ENCODE data around the gene RNF220. TPM values are rescaled to one million over a fixed set of nuclear protein-coding genes. Genes with fewer than 3 reads are reported as not detected.
A peak's percentile ranks its signal among the peaks of the same experiment; 100 is the strongest.

The RNF220 gene
- total and polyA plus RNA-seq, 10 donors: 59.0 to 126 (median 71.7) TPM

DNA sequence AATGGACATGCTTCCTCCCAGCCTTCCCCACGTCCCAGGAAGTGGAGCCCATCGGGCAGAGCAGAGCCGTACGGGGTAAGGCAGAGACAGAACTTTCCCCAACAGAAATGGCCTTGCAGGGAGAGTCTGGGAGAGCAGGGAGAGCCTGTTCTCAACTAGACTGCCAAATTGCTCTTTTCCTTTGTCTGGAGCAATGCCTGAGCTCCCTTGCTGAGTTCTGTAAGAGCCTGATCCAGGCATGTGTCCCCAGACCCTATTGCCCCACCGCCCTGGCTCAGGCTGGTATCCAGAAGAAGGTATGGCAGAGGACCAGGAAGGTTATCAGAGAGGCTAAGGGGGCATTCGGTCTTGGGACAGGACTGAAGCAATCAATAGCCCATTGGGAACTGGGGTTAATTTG is 189.3 kb downstream of the RNF220 start:
- 78 to 89% (median 87%) methylated on average over 6 of the region's 6 CpGs for WGBS, 5 donors
- no peak overlapping the region for H3K4me3 ChIP-seq
- no peak overlapping the region for H3K27ac ChIP-seq
- intact Hi-C loops (cut with DNase I; ENCODE audit: low total_unique reads): no loop called here
- no peaks in the 10 kb centered on the region for H3K9me3 ChIP-seq
- H3K27me3 ChIP-seq (replicated peaks in 1 of 7): peaks cover 0 to 29% (median 0%) of the 10 kb centered on the region in 7 donors
- peak; percentile 55 for DNase-seq
- H3K36me3 ChIP-seq: no peaks in the 10 kb centered on the region
- H3K4me1 ChIP-seq: peaks cover 0 to 5% (median 4%) of the 10 kb centered on the region in 6 donors
- no peak for TF ChIP-seq POLR2AphosphoS5 (IDR thresholded peaks at IDR 0.05)
- TF ChIP-seq, protein P1, sequence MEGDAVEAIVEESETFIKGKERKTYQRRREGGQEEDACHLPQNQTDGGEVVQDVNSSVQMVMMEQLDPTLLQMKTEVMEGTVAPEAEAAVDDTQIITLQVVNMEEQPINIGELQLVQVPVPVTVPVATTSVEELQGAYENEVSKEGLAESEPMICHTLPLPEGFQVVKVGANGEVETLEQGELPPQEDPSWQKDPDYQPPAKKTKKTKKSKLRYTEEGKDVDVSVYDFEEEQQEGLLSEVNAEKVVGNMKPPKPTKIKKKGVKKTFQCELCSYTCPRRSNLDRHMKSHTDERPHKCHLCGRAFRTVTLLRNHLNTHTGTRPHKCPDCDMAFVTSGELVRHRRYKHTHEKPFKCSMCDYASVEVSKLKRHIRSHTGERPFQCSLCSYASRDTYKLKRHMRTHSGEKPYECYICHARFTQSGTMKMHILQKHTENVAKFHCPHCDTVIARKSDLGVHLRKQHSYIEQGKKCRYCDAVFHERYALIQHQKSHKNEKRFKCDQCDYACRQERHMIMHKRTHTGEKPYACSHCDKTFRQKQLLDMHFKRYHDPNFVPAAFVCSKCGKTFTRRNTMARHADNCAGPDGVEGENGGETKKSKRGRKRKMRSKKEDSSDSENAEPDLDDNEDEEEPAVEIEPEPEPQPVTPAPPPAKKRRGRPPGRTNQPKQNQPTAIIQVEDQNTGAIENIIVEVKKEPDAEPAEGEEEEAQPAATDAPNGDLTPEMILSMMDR (IDR thresholded peaks at IDR 0.05 in 8 of 11, conservative IDR thresholded peaks at IDR 0.05 in 3 of 11): no peak
- TF ChIP-seq POLR2A (IDR thresholded peaks at IDR 0.05): no peak

DNA sequence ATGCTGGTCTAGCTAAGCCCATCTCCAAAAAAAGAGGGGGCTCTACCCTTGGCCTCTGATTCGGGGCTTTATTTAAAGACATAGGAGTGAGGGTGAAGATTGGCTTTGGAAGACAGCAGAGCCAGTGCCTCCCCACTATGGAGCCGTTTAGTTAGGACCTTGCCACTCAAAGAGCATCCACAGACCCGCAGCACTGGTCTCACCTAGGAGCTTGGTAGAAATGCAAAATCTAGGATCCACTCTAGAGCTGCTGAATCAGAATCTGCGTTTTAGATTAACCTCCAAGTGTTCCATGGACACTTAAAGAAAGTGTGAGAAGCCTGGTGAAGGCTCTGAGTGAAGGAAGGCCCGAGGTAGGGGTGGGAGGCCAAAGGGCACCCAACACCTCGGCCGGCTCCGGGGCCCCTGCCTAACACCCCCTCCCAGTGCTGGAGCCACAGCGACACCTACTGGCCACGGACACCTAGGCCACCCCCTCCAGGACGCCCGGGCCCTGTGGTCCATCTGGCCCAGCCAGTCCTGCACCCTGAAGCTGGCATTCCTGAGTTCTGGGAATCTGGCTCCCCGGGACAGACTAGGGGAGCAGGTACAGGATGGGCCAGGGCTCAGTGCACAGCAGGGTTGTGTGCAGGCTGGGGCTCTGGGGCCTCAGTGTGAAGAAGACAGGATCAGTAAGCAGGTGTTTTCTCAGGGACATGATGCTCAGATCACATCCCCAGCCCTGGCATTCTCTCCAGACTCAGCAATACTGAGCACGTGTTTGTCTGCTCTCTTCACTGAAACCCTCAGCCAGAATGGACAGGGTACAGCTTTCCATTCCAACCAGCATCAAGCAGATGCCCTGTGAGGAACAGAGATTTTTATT is 190.0 kb downstream of the RNF220 start:
- no peak for TF ChIP-seq POLR2A (IDR thresholded peaks at IDR 0.05)
- peak in 1 of 3 donors; percentile 44 for TF ChIP-seq POLR2AphosphoS5 (IDR thresholded peaks at IDR 0.05)
- TF ChIP-seq, protein P1 (IDR thresholded peaks at IDR 0.05 in 8 of 11, conservative IDR thresholded peaks at IDR 0.05 in 3 of 11): peak; percentile 76 to 98 (median 95)
- Histone ChIP-seq H3K4me3 (no peak overlapping the region), H3K27me3 (replicated peaks in 1 of 7) (peaks cover 0 to 30% (median 0%) of the 10 kb centered on the region in 7 donors), H3K36me3 (no peaks in the 10 kb centered on the region), H3K27ac (no peak overlapping the region), H3K4me1 (peaks cover 0 to 5% (median 4%) of the 10 kb centered on the region in 6 donors), H3K9me3 (no peaks in the 10 kb centered on the region)
- 23 to 41% (median 25%) methylated on average over 6 to 14 of the region's 14 CpGs for WGBS, 5 donors
- DNase-seq: peak; percentile 94
- intact Hi-C loops (cut with DNase I; ENCODE audit: low total_unique reads): loop anchor here (5.0 kb wide), 1 partner anchor 218 kb away; no protein-coding TSS in a partner anchor

DNA sequence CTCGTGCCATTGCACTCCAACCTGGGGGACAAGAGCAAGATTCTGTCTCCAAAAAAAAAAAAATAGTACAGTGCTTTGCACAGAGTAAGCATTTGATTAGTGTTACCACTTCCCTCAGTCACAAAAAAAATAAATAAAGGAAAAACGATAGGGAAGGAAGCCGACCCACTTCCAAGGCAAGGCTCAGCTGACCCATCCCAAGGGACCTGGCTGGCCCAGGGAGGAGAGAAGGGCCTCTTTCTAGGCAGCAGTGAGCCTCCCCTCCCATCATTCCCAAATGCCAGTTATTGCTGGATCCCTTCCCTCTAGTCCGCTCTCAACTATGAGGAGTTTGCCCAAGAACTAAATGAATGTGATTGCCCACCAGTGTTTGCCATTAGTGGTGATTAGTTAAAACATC is 191.5 kb downstream of the RNF220 start:
- Histone ChIP-seq H3K27ac (no peak overlapping the region), H3K9me3 (no peaks in the 10 kb centered on the region), H3K27me3 (replicated peaks in 1 of 7) (peaks cover 0 to 36% (median 0%) of the 10 kb centered on the region in 7 donors), H3K4me3 (no peak overlapping the region), H3K36me3 (no peaks in the 10 kb centered on the region), H3K4me1 (peaks cover 0 to 5% (median 4%) of the 10 kb centered on the region in 6 donors)
- 58 to 87% (median 78%) methylated on average over 4 of the region's 4 CpGs for WGBS, 5 donors
- intact Hi-C loops (cut with DNase I; ENCODE audit: low total_unique reads): loop anchor here (5.0 kb wide), 1 partner anchor 219 kb away; no protein-coding TSS in a partner anchor
- no peak for TF ChIP-seq POLR2A (IDR thresholded peaks at IDR 0.05)
- TF ChIP-seq, protein P1 (IDR thresholded peaks at IDR 0.05 in 8 of 11, conservative IDR thresholded peaks at IDR 0.05 in 3 of 11): no peak
- TF ChIP-seq POLR2AphosphoS5 (IDR thresholded peaks at IDR 0.05): no peak
- no peak for DNase-seq

DNA sequence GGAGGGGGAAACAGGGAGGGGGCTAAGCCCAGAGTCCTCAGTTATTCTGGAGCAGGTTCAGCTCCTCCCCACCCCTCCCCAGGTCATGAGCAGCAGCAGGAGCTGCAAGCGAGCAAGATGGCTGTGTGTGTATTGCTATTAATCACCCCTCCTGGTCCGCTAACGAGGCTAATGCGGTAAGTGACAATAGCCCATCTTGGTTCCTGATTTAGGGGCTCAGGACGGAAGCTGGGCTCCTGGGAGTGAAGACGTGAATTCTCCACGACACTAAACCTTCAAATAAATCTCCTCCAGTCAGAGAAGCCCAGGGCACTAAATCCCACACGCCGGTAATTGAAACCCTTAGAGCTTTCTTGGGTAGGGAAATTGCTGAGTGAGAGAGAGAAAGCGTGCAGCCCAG is 193.1 kb downstream of the RNF220 start:
- DNase-seq: peak; percentile 33
- 78 to 91% (median 80%) methylated on average over 10 of the region's 10 CpGs for WGBS, 5 donors
- H3K27me3 ChIP-seq (replicated peaks in 1 of 7): peaks cover 0 to 48% (median 0%) of the 10 kb centered on the region in 7 donors
- TF ChIP-seq POLR2AphosphoS5 (IDR thresholded peaks at IDR 0.05) (no peak), POLR2A (IDR thresholded peaks at IDR 0.05) (no peak)
- TF ChIP-seq, protein P1 (IDR thresholded peaks at IDR 0.05 in 8 of 11, conservative IDR thresholded peaks at IDR 0.05 in 3 of 11): no peak
- peaks cover 0 to 5% (median 4%) of the 10 kb centered on the region in 6 donors for H3K4me1 ChIP-seq
- no peaks in the 10 kb centered on the region for H3K9me3 ChIP-seq
- H3K4me3 ChIP-seq: no peak overlapping the region
- H3K27ac ChIP-seq: no peak overlapping the region
- H3K36me3 ChIP-seq: no peaks in the 10 kb centered on the region
- intact Hi-C loops (cut with DNase I; ENCODE audit: low total_unique reads): loop anchor here (5.0 kb wide), 1 partner anchor 221 kb away; no protein-coding TSS in a partner anchor

Measured in spleen (tissue), 11 donors.